Fibroblast of villous mesenchyme (primary cell): ENCODE results near the gene GAS2L1. TPM values are rescaled to one million over a fixed set of nuclear protein-coding genes. Genes with fewer than 3 reads are reported as not detected.

Source experiments
- DNase-seq: peaks from one replicate; pipeline ENCODE4 v3.0.0-alpha.2; 2010; ENCODE audit warnings: low read depth
- H3K4me3 ChIP-seq: 2 replicates; pipeline ENCODE4 v1.5.1; 2011; ENCODE audit warnings: low read depth, mild to moderate bottlenecking, low read length
- total RNA-seq: library from RNA; depleted of rRNA; stranded (reverse); fragments of >200 nt; gene quantifications from 2 replicates; pipeline ENCODE4 v1.2.3, GENCODE V29; 2012
- TF ChIP-seq, protein P1 (sequence below): IDR thresholded peaks from 2 replicates; pipeline ENCODE4 v1.5.1; 2012; ENCODE audit warnings: low read depth, mild to moderate bottlenecking, low read length; ENCODE audit not compliant: insufficient read depth

The GAS2L1 gene
- total RNA-seq, 1 donor = 16.4 TPM

GRCh38 chr22:29275819-29276565 lies 30.5 kb upstream of the GAS2L1 start:
- TF ChIP-seq, protein P1, sequence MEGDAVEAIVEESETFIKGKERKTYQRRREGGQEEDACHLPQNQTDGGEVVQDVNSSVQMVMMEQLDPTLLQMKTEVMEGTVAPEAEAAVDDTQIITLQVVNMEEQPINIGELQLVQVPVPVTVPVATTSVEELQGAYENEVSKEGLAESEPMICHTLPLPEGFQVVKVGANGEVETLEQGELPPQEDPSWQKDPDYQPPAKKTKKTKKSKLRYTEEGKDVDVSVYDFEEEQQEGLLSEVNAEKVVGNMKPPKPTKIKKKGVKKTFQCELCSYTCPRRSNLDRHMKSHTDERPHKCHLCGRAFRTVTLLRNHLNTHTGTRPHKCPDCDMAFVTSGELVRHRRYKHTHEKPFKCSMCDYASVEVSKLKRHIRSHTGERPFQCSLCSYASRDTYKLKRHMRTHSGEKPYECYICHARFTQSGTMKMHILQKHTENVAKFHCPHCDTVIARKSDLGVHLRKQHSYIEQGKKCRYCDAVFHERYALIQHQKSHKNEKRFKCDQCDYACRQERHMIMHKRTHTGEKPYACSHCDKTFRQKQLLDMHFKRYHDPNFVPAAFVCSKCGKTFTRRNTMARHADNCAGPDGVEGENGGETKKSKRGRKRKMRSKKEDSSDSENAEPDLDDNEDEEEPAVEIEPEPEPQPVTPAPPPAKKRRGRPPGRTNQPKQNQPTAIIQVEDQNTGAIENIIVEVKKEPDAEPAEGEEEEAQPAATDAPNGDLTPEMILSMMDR = no peak
- H3K4me3 ChIP-seq = no peak overlapping the region
- peak; percentile 4 for DNase-seq

DNA sequence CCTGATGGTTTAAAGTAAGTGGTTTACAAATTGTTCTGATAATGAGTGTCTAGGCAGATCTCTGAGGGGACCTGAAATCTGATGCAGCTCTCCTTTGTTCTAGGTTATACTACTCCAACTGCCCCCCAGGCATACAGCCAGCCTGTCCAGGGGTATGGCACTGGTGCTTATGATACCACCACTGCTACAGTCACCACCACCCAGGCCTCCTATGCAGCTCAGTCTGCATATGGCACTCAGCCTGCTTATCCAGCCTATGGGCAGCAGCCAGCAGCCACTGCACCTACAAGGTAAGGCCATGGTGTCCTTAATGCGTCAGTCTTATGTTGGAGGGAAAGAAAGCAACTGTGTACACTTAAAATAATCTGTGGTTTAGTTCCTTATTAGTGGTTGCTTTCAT lies 28.5 kb upstream of the GAS2L1 start:
- TF ChIP-seq, protein P1 = no peak
- DNase-seq = no peak
- no peak overlapping the region for H3K4me3 ChIP-seq

- DNase-seq = no peak
- H3K4me3 ChIP-seq = no peak overlapping the region
- TF ChIP-seq, protein P1 = no peak
These were observed 22.3 kb upstream of the GAS2L1 start for GRCh38 chr22:29284196-29284595.

DNA sequence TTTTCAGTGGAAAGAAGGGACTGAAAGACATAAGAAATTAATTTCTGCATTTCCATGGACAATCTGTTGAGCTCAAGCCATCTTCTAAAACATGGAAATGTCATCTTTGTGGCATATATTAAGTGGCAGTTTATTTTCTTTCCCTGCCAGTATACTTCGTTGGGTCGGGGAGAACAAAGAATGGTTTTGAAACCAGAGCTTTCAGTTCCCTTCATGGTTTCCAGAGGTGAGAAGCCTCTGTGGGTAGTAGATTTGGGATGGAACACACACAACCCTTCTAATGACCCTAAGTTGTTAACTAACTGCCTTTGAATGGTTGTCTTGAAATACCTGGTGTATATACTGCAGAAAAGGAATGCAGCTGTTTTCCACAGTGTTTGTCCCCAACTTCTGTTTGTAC lies 17.6 kb upstream of the GAS2L1 start:
- TF ChIP-seq, protein P1 = no peak
- H3K4me3 ChIP-seq = no peak overlapping the region
- DNase-seq = no peak

DNA sequence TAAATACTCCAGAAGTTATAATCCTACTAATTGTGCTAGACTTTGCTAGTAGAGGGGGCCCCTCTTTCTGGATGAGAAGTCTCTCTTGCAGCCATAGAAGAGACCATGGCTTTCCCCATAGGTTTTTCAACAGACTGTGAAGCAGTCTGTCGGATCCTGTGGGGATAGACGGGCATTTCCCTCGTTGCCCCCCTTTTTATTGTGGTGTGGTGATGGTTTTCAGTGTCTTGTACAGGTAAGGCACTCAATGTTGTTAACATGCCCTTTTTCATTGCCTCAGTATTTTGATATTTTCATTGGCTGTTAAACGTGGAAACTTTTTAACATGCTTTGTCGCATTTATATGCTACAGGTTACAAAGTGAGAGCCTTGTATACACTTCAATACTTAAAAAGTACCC lies 16.4 kb upstream of the GAS2L1 start:
- H3K4me3 ChIP-seq = no peak overlapping the region
- TF ChIP-seq, protein P1 = no peak
- no peak for DNase-seq

GRCh38 chr22:29291215-29291614 lies 15.2 kb upstream of the GAS2L1 start:
- DNase-seq = no peak
- TF ChIP-seq, protein P1 = no peak
- H3K4me3 ChIP-seq = no peak overlapping the region

DNA sequence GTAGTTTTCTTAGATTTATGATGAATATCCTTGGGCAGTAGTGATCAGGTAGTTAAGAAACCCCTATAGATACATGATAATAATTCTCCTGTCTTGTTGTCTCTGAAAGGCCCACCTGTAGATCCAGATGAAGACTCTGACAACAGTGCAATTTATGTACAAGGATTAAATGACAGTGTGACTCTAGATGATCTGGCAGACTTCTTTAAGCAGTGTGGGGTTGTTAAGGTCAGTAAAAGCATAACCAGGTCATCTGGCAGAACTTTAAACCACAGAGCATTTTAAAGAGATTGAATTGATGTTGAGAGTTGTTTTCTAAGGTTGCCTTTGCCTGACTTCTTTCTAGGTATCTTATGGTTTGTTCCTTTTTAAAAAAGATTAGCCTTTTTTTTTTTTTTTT lies 14.1 kb upstream of the GAS2L1 start:
- H3K4me3 ChIP-seq = no peak overlapping the region
- no peak for DNase-seq
- TF ChIP-seq, protein P1 = no peak
